Large intestine (tissue), 3 donors: ENCODE data around the gene CX3CR1. TPM values are rescaled to one million over a fixed set of nuclear protein-coding genes. Genes with fewer than 3 reads are reported as not detected.

Experiments used
- DNase-seq, 2 donors: peaks; one replicate each; pipeline versions ENCODE4 v3.0.0 to v3.0.0-alpha.2; 2013
- H3K27ac ChIP-seq: one replicate; pipeline ENCODE4 v1.5.1; 2013; ENCODE audit warnings: low read length
- H3K27me3 ChIP-seq: 2 replicates; pipeline ENCODE4 v1.6.1; 2013; ENCODE audit warnings: low read length; ENCODE audit not compliant: control insufficient read depth, insufficient read depth
- H3K36me3 ChIP-seq: 2 replicates; pipeline ENCODE4 v1.6.1; 2013; ENCODE audit warnings: low read length; ENCODE audit not compliant: control insufficient read depth, insufficient read depth
- H3K4me1 ChIP-seq: one replicate; pipeline ENCODE4 v1.6.1; 2013; ENCODE audit warnings: low read length; ENCODE audit not compliant: control insufficient read depth, insufficient read depth
- H3K4me3 ChIP-seq: one replicate; pipeline ENCODE4 v1.5.1; 2013; ENCODE audit warnings: low read length
- H3K9me3 ChIP-seq: one replicate; pipeline ENCODE4 v1.6.1; 2013; ENCODE audit warnings: mild to moderate bottlenecking, low read depth, low read length, moderate library complexity; ENCODE audit not compliant: control insufficient read depth
- WGBS: methylation state at CpG from one replicate; pipeline ENCODE4 v1.1.5; 2013; ENCODE audit warnings: low lambda C conversion rate; ENCODE audit not compliant: insufficient coverage; 5-methylcytosine and 5-hydroxymethylcytosine counted together
- polyA plus RNA-seq: library from polyadenylated mRNA; unstranded; fragments of 120-200 nt; gene quantifications from one replicate; pipeline ENCODE4 v1.2.1, GENCODE V29; 2013

The CX3CR1 gene
- polyA plus RNA-seq, 1 donor = 2.8 TPM

DNA sequence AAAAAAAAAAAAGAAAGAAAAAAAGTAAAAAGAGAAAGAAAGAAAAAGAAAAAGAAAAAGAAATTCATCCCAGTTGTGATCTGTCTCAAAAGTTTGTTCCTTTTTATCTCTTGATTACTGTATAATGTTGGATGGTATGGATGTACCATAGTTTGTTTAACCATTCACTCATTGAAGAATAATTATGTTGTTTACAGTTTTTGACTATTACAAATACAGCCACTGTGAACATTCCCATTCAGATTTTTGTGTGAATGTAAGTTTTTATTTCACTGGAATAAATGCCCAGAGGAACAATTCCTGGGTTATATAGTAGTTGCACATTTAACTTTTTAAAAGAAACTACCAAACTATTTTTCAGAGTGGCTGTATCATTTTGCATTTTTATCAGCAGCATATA, 39.4 kb upstream of the CX3CR1 start:
- no peak for DNase-seq
- Histone ChIP-seq H3K36me3 (no peaks in the 10 kb centered on the region), H3K9me3 (peaks cover 19% of the 10 kb centered on the region), H3K27ac (no peak overlapping the region), H3K4me3 (no peak overlapping the region), H3K27me3 (no peaks in the 10 kb centered on the region), H3K4me1 (peaks cover 7% of the 10 kb centered on the region)

DNA sequence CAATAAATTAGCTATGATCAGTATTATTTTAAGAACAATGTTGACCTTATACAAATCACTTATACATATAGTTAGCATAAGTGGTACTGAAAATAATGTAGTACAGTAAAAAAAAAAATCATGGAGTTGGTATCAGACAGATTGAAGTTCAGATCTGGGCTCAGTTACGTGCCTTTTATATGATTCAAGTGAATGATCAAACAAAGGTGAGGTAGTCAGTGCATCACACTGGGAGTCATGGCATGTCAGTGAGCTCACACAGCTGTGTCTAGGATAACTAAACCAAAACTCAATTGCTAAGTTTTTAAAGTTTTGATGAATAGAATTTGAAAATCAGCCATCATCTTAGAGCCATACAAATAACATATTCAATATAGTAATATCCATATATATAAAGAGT, 38.5 kb upstream of the CX3CR1 start:
- peak in 1 of 2 donors; percentile 51 for DNase-seq
- peak overlapping the region; percentile 66 for H3K27ac ChIP-seq
- no peaks in the 10 kb centered on the region for H3K36me3 ChIP-seq
- H3K9me3 ChIP-seq = peaks cover 19% of the 10 kb centered on the region
- peaks cover 7% of the 10 kb centered on the region for H3K4me1 ChIP-seq
- H3K27me3 ChIP-seq = no peaks in the 10 kb centered on the region
- H3K4me3 ChIP-seq = no peak overlapping the region
- no CpG with 5 or more reads among the region's 1 CpG for WGBS

DNA sequence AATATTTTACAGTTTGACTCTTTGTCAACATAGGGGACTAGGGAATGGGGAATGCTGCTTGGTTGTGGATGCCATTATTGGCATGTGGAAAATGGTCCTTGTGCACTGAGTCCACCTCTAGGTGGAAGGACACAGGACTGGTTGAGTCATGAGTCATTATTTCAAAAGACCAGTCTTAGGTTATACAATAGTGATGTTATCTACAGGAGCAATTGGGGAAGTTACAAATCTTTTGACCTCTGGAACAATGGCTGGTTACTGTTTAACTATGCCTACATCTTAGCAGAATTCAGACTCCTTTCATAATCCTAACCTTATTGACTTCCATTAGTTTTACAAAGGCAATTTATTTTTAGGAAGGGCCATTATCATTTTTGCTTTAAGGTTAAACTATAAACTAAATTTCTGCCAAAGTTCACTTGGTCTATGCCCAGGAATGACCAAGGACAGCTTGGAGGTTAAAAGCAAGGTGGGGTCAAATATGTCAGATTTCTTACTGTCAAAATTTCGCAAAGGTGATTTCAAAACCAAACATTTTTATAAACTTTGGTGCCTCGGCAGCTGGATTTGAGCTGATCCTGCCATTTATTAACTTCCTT, 37.8 kb upstream of the CX3CR1 start:
- peak overlapping the region; percentile 66 for H3K27ac ChIP-seq
- DNase-seq = peak; percentile 78 to 91

DNA sequence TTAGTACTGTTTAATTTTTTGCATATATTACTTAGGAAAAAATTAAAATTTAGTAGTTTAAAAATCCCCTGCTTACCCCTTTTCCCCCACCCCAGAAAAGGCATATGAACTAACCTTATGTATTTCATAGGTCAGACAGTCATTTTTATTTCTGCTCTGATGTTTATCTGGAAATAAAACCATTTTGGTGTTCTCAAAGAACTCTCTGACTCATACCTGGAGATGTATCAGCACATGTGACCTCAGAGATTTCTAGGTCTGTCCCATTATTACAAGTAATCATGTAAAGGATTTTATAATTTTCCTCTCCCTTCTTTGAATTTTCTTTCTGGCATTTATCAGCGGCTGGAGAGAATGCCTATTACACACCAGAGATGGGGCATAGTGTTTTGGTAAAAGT, 35.6 kb upstream of the CX3CR1 start:
- no peaks in the 10 kb centered on the region for H3K36me3 ChIP-seq
- no CpG with 5 or more reads among the region's 1 CpG for WGBS
- peaks cover 7% of the 10 kb centered on the region for H3K4me1 ChIP-seq
- no peak overlapping the region for H3K27ac ChIP-seq
- no peak overlapping the region for H3K4me3 ChIP-seq
- peaks cover 19% of the 10 kb centered on the region for H3K9me3 ChIP-seq
- DNase-seq = no peak
- no peaks in the 10 kb centered on the region for H3K27me3 ChIP-seq

More for the DNA sequence above, 37.8 kb upstream of the CX3CR1 start:
- Histone ChIP-seq H3K4me3 (no peak overlapping the region), H3K27me3 (no peaks in the 10 kb centered on the region), H3K9me3 (peaks cover 19% of the 10 kb centered on the region), H3K4me1 (peaks cover 7% of the 10 kb centered on the region), H3K36me3 (no peaks in the 10 kb centered on the region)
- WGBS = no CpG with 5 or more reads among the region's 2 CpGs

DNA sequence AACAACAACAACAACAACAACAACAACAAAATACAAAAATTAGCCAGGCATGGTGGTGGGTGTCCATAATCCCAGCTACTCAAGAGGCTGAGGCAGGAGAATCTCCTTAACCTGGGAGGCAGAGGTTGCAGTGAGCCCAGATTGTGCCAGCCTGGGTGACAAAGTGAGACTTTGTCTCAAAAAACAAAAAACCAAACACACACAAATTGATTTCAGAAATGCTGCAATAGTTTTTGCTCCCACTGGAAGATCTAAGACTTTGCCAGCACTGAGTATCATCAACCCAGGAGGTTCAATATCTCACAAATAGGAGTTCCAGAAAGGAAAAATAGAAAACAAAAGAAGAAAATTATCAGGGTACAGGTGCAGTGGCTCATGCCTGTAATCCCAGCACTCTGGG, 33.5 kb upstream of the CX3CR1 start:
- no peaks in the 10 kb centered on the region for H3K36me3 ChIP-seq
- H3K27ac ChIP-seq = no peak overlapping the region
- no peak for DNase-seq

DNA sequence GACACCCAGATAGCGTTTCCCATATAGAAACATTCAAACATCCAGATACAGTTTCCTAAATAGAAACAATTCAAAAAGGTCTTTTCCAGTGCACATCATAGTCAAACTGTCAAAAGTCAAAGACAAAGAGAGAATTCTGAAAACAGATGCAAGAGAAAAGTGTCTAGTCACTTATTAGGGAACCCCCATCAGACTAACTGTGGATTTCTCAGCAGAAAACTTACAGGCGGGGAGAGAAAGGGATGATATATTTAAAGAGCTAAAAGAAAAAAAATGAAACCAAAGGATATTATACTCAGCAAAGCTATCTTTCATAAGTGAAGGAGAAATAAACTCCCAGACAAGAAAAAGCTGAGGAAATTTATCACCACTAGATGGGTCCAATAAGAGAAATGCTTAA, 22.3 kb upstream of the CX3CR1 start:
- H3K9me3 ChIP-seq = peaks cover 17% of the 10 kb centered on the region
- no peak for DNase-seq
- no peaks in the 10 kb centered on the region for H3K36me3 ChIP-seq
- H3K27me3 ChIP-seq = no peaks in the 10 kb centered on the region
- no peak overlapping the region for H3K4me3 ChIP-seq
- H3K27ac ChIP-seq = no peak overlapping the region
- no peaks in the 10 kb centered on the region for H3K4me1 ChIP-seq
- no CpG with 5 or more reads among the region's 2 CpGs for WGBS

More for the DNA sequence above, 33.5 kb upstream of the CX3CR1 start:
- H3K4me3 ChIP-seq = no peak overlapping the region
- peaks cover 19% of the 10 kb centered on the region for H3K9me3 ChIP-seq
- no peaks in the 10 kb centered on the region for H3K27me3 ChIP-seq
- H3K4me1 ChIP-seq = peaks cover 5% of the 10 kb centered on the region

DNA sequence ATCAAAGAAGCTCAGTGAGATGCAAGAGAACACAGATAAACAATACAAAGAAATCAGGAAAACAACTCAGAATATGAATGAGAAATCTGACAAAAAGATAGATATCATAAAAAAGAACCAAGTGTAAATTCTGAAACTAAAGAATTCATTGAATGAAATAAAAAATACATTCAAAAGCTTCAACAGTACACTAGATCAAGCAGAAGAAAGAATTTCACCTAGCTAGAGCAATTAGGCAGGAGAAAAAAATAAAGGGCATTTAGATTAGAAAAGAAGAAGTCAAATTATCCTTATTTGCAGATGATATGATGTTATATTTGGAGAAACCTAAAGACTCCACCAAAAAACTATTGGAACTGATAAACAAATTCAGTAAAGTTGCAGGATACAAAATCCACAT, 19.4 kb upstream of the CX3CR1 start:
- Histone ChIP-seq H3K27me3 (no peaks in the 10 kb centered on the region), H3K9me3 (peaks cover 17% of the 10 kb centered on the region), H3K27ac (no peak overlapping the region), H3K36me3 (no peaks in the 10 kb centered on the region), H3K4me1 (no peaks in the 10 kb centered on the region), H3K4me3 (no peak overlapping the region)
- no peak for DNase-seq

DNA sequence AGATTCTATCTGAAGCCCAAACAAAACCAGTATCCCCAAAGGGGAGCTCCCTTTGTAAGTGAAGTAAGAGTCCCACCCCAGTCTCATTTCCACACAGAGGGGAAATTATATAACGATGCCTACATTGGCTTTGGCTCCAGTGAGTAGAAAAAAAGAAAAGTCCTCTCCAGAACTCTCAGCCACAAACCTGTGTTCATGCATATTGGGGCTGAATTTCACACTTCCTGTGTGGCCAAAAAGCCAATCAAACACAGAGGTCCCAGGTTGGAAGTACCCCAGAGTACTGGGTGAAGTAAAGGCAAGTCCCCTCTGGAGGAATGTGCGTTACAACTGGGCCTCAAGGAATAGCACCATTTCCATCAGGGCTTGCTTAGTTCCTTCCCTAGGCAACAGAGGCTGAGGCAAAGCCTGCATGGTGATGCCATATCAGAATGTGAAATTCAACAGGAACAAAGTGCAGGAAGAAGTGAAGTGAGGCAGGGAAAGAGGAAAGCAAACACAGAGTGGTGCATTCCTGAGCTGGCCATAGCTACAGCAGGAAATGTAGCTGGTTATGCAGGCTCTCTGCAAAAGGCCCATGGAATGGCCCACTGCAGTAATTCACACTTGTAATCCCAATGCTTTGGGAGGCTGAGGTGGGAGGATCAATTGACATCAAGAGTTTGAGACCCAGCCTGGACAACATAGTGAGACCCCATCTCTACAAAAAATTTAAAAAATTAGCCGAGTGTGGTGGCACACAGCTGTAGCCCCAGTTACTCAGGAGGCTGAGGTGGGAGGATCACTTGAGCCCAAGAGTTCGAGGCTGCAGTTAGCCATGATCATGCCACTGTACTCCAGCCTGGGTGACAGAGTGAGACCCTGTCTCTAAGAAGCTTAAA, 16.6 kb upstream of the CX3CR1 start:
- Histone ChIP-seq H3K36me3 (no peaks in the 10 kb centered on the region), H3K4me3 (no peak overlapping the region), H3K4me1 (no peaks in the 10 kb centered on the region), H3K27ac (no peak overlapping the region), H3K27me3 (no peaks in the 10 kb centered on the region), H3K9me3 (peaks cover 15% of the 10 kb centered on the region)
- no CpG with 5 or more reads among the region's 4 CpGs for WGBS
- DNase-seq = no peak

DNA sequence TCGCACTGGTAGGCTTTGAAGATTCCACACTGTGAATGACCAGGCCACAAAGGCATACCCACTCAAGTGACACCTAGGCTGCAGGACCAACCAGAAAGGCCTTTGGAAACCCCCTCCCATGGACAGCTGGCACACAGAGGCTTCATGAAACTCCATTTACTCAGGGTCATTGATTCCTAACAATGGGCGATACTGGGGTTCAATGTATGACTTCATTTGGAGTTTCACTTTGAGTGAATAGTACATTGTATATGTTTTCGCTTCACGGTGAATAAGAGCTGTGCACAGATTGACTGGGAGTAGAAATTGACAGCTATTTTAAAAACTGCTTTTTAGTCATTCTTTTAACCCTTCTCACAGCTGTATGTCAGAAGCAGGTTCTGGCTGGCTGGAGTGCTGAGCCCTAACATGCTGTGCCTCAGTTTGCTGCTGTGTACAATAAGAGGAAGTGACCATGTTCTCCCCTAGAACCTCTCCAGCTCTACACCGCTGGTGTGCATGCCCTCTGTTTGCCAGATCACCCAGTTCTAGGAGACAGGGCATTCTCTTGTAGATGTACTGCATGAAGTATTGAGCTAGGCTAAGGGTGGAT, 15.4 kb upstream of the CX3CR1 start:
- peaks cover 13% of the 10 kb centered on the region for H3K9me3 ChIP-seq
- H3K4me3 ChIP-seq = no peak overlapping the region
- no peaks in the 10 kb centered on the region for H3K27me3 ChIP-seq
- no peaks in the 10 kb centered on the region for H3K4me1 ChIP-seq
- H3K36me3 ChIP-seq = no peaks in the 10 kb centered on the region
- no CpG with 5 or more reads among the region's 5 CpGs for WGBS
- no peak overlapping the region for H3K27ac ChIP-seq
- DNase-seq = no peak

DNA sequence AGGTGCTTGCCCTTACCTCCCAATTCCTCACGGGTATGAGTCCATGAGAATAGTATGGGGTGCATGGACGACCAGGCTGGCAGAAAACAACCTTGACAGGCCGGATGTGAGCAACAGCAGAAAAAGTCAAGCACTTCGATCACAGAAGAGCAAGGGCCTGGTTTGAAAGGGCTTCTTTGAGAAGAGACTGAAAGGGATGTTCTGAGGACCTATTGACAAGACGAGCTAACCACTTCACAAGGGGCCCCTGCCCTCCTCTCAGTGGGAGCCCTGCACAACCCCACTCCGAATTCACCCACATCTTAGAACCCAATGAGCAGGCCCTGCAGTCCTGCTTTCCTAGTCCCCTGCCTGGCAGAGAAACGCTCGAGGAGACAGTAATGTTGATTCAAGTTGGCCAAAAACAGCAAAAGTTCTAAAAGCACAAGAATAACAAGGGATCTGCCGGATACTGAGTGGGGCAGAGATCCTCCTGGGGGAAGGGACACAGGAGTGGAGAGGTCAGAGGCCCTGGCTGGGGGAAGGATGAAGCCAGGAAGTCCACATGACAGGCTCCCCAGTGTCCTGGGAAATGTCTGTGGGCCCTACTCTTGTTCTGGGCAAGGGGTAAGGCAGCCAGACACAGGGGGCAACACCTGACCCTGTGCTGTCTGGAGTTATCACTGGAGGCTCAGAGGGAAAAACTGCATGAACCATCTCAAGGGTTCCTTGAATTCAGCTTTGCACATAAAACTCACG, 14.8 kb upstream of the CX3CR1 start:
- no peaks in the 10 kb centered on the region for H3K27me3 ChIP-seq
- no CpG with 5 or more reads among the region's 10 CpGs for WGBS

More for the DNA sequence above, 14.8 kb upstream of the CX3CR1 start:
- Histone ChIP-seq H3K9me3 (peaks cover 10% of the 10 kb centered on the region), H3K36me3 (no peaks in the 10 kb centered on the region), H3K4me3 (no peak overlapping the region), H3K27ac (no peak overlapping the region), H3K4me1 (peaks cover 3% of the 10 kb centered on the region)
- DNase-seq = no peak
